Activated B cell treated with CpG ODN at 0.5 μM for 24 hours (primary cell): ENCODE measurements around the gene MAML1. TPM values are rescaled to one million over a fixed set of nuclear protein-coding genes. Genes with fewer than 3 reads are reported as not detected.
A peak's percentile ranks its signal among the peaks of the same experiment; 100 is the strongest.

ENCODE experiments used
- ATAC-seq: fragments of 200-7000 bp; cut with Tn5 transposase; one replicate; pipeline ENCODE4 v1.10.0; 2021; ENCODE audit warnings: low read depth, mild to moderate bottlenecking, moderate library complexity
- CTCF ChIA-PET: fragments of 350-600 bp; sonication (Branson Sonifier 250); formaldehyde crosslinking; loops from one replicate; lab custom pipeline; 2021; ENCODE audit warnings: antibody characterized with exemption; lab: Charles Lee
- POLR2A ChIA-PET: fragments of 350-600 bp; sonication (Branson Sonifier 250); formaldehyde crosslinking; loops from one replicate; lab custom pipeline; 2021; ENCODE audit warnings: antibody characterized with exemption; lab: Charles Lee
- DNase-seq: peaks from one replicate; pipeline ENCODE4 v3.0.0; 2022
- H3K27ac Mint-ChIP-seq: one replicate; pipeline ENCODE4 v1.8.0; 2020; ENCODE audit warnings: mixed read lengths
- H3K27me3 Mint-ChIP-seq: one replicate; pipeline ENCODE4 v1.8.0; 2021; ENCODE audit warnings: mixed read lengths
- H3K36me3 Mint-ChIP-seq: one replicate; pipeline ENCODE4 v1.8.0; 2021; ENCODE audit warnings: low read depth, mixed read lengths
- H3K4me1 Mint-ChIP-seq: one replicate; pipeline ENCODE4 v1.8.0; 2021; ENCODE audit warnings: mixed read lengths
- H3K4me3 Mint-ChIP-seq: one replicate; pipeline ENCODE4 v1.8.0; 2020; ENCODE audit warnings: mild to moderate bottlenecking, mixed read lengths
- H3K9me3 Mint-ChIP-seq: one replicate; pipeline ENCODE4 v1.8.0; 2020; ENCODE audit warnings: mixed read lengths
- CTCF ChIP-seq: fragments of 200-600 bp; IDR thresholded peaks from one replicate; pipeline ENCODE4 v1.8.0; 2022; ENCODE audit warnings: antibody characterized with exemption, mild to moderate bottlenecking
- intact Hi-C: fragments of 100-400 bp; cut with micrococcal nuclease; formaldehyde crosslinking; loops from one replicate; pipeline ENCODE4 v1.15.1; 2024
- total RNA-seq: library from RNA; stranded (reverse); gene quantifications from 2 replicates; pipeline ENCODE4 v1.2.3, GENCODE V29; 2022

Gene MAML1
- total RNA-seq, 1 donor from 2014 or later: 38.8 TPM

- no peak for DNase-seq
- Mint-ChIP-seq H3K4me1 (peaks cover 35% of the 10 kb centered on the region), H3K9me3 (no peaks in the 10 kb centered on the region), H3K27ac (no peak overlapping the region), H3K27me3 (no peaks in the 10 kb centered on the region), H3K4me3 (no peak overlapping the region), H3K36me3 (peaks cover 27% of the 10 kb centered on the region)
- intact Hi-C loops: no loop called here
- CTCF ChIA-PET: interaction anchor here (1.9 kb wide), 1 partner anchor 8 kb away, joined by 5 read pairs; no protein-coding TSS in a partner anchor
- no peak for TF ChIP-seq CTCF
- ATAC-seq: no peak
- POLR2A ChIA-PET: no interaction called here
These were observed 67.6 kb downstream of the MAML1 start for GRCh38 chr5:179800071-179800695.

GRCh38 chr5:179800696-179801201, 68.1 kb downstream of the MAML1 start:
- no peak overlapping the region for H3K27ac Mint-ChIP-seq
- CTCF ChIA-PET: interaction anchor here (0.7 to 2.7 kb wide), 3 partner anchors 9 to 170 kb away, joined by 3 to 17 read pairs (median 5); no protein-coding TSS in a partner anchor

GRCh38 chr5:179801304-179802206, 68.9 kb downstream of the MAML1 start:
- intact Hi-C loops: loop anchor here (1.0 to 2.0 kb wide), 6 partner anchors 20 to 289 kb away; partner anchors contain the start of genes MRNIP and TBC1D9B
- no peak for TF ChIP-seq CTCF
- peak; percentile 80 for DNase-seq
- peak; percentile 58 for ATAC-seq
- CTCF ChIA-PET: interaction anchor here (0.5 to 3.6 kb wide), 25 partner anchors 10 to 527 kb away, joined by 3 to 29 read pairs (median 4); partner anchors contain the start of genes SQSTM1 and TBC1D9B
- POLR2A ChIA-PET: interaction anchor here (0.6 to 3.6 kb wide), 9 partner anchors 10 to 174 kb away, joined by 3 to 56 read pairs (median 5); partner anchors contain the start of genes MRNIP and SQSTM1
- H3K36me3 Mint-ChIP-seq: peaks cover 27% of the 10 kb centered on the region
- H3K27me3 Mint-ChIP-seq: no peaks in the 10 kb centered on the region
- H3K9me3 Mint-ChIP-seq: no peaks in the 10 kb centered on the region
- H3K4me3 Mint-ChIP-seq: no peak overlapping the region
- H3K4me1 Mint-ChIP-seq: peaks cover 38% of the 10 kb centered on the region
- H3K27ac Mint-ChIP-seq: no peak overlapping the region

More at GRCh38 chr5:179800696-179801201, 68.1 kb downstream of the MAML1 start:
- ATAC-seq (no peak), DNase-seq (no peak)
- Mint-ChIP-seq H3K4me1 (peaks cover 38% of the 10 kb centered on the region), H3K9me3 (no peaks in the 10 kb centered on the region), H3K36me3 (peaks cover 27% of the 10 kb centered on the region), H3K4me3 (no peak overlapping the region), H3K27me3 (no peaks in the 10 kb centered on the region)
- intact Hi-C loops: no loop called here
- POLR2A ChIA-PET: no interaction called here
- no peak for TF ChIP-seq CTCF

- H3K4me1 Mint-ChIP-seq: peaks cover 32% of the 10 kb centered on the region
- no peaks in the 10 kb centered on the region for H3K27me3 Mint-ChIP-seq
- no peaks in the 10 kb centered on the region for H3K9me3 Mint-ChIP-seq
- ATAC-seq (no peak), DNase-seq (no peak)
- H3K36me3 Mint-ChIP-seq: peaks cover 21% of the 10 kb centered on the region
- POLR2A ChIA-PET: interaction anchor here (0.9 to 3.6 kb wide), 8 partner anchors 11 to 173 kb away, joined by 3 to 56 read pairs (median 6); partner anchors contain the start of genes MRNIP and SQSTM1
- H3K27ac Mint-ChIP-seq: no peak overlapping the region
- no peak for TF ChIP-seq CTCF
- CTCF ChIA-PET: interaction anchor here (0.5 to 3.6 kb wide), 24 partner anchors 9 to 526 kb away, joined by 3 to 29 read pairs (median 4); partner anchors contain the start of genes SQSTM1 and TBC1D9B
- intact Hi-C loops: loop anchor here (1.0 to 2.0 kb wide), 6 partner anchors 19 to 288 kb away; partner anchors contain the start of genes MRNIP and TBC1D9B
- H3K4me3 Mint-ChIP-seq: no peak overlapping the region
These were observed 69.7 kb downstream of the MAML1 start for GRCh38 chr5:179802207-179802883.
